HL-60 (cell line): ENCODE results near the gene MDGA2.

Experiments used
- GABPA ChIP-seq: IDR thresholded peaks from 2 replicates; pipeline ENCODE4 v1.6.1; 2012; ENCODE audit warnings: low read depth
- POLR2AphosphoS5 ChIP-seq: IDR thresholded peaks from 2 replicates; pipeline ENCODE4 v1.6.1; 2012; ENCODE audit warnings: low read depth
- TF ChIP-seq, protein P1 (sequence below): IDR thresholded peaks from one replicate; pipeline ENCODE4 v1.5.1; 2011; ENCODE audit warnings: low read length, control low read depth, inconsistent platforms; ENCODE audit not compliant: insufficient read depth
- TF ChIP-seq, protein P2 (sequence below): IDR thresholded peaks from 2 replicates; pipeline ENCODE4 v1.6.1; 2012; ENCODE audit warnings: low read depth; ENCODE audit not compliant: insufficient replicate concordance

DNA sequence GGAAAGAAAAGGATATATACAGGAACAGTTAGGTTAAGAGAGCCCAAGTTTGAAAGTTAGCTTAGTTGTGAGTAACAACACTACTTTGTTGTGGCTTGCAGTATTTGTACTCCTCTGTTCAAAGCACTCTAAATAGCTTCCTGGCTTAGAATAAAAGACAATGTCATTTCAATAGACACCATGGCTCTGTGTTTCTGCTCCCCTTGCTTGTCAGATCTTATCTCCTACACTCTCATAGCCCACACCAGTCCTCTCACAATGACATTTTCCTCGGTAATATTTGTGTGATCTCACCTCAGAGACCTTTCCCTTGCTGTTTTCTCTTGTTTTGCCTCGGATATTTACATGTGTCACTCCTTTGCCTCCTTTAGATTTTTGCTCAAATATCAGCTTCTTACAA lies 418.4 kb downstream of the MDGA2 start:
- TF ChIP-seq, protein P1, sequence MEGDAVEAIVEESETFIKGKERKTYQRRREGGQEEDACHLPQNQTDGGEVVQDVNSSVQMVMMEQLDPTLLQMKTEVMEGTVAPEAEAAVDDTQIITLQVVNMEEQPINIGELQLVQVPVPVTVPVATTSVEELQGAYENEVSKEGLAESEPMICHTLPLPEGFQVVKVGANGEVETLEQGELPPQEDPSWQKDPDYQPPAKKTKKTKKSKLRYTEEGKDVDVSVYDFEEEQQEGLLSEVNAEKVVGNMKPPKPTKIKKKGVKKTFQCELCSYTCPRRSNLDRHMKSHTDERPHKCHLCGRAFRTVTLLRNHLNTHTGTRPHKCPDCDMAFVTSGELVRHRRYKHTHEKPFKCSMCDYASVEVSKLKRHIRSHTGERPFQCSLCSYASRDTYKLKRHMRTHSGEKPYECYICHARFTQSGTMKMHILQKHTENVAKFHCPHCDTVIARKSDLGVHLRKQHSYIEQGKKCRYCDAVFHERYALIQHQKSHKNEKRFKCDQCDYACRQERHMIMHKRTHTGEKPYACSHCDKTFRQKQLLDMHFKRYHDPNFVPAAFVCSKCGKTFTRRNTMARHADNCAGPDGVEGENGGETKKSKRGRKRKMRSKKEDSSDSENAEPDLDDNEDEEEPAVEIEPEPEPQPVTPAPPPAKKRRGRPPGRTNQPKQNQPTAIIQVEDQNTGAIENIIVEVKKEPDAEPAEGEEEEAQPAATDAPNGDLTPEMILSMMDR: no peak
- TF ChIP-seq POLR2AphosphoS5 (no peak), GABPA (no peak)
- TF ChIP-seq, protein P2, sequence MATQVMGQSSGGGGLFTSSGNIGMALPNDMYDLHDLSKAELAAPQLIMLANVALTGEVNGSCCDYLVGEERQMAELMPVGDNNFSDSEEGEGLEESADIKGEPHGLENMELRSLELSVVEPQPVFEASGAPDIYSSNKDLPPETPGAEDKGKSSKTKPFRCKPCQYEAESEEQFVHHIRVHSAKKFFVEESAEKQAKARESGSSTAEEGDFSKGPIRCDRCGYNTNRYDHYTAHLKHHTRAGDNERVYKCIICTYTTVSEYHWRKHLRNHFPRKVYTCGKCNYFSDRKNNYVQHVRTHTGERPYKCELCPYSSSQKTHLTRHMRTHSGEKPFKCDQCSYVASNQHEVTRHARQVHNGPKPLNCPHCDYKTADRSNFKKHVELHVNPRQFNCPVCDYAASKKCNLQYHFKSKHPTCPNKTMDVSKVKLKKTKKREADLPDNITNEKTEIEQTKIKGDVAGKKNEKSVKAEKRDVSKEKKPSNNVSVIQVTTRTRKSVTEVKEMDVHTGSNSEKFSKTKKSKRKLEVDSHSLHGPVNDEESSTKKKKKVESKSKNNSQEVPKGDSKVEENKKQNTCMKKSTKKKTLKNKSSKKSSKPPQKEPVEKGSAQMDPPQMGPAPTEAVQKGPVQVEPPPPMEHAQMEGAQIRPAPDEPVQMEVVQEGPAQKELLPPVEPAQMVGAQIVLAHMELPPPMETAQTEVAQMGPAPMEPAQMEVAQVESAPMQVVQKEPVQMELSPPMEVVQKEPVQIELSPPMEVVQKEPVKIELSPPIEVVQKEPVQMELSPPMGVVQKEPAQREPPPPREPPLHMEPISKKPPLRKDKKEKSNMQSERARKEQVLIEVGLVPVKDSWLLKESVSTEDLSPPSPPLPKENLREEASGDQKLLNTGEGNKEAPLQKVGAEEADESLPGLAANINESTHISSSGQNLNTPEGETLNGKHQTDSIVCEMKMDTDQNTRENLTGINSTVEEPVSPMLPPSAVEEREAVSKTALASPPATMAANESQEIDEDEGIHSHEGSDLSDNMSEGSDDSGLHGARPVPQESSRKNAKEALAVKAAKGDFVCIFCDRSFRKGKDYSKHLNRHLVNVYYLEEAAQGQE: no peak
